Large intestine (tissue), 3 donors: ENCODE data around the gene SERPINA9. TPM values are rescaled to one million over a fixed set of nuclear protein-coding genes. Genes with fewer than 3 reads are reported as not detected.

Experiments used
- DNase-seq, 2 donors: peaks; one replicate each; pipeline versions ENCODE4 v3.0.0 to v3.0.0-alpha.2; 2013
- H3K27ac ChIP-seq: one replicate; pipeline ENCODE4 v1.5.1; 2013; ENCODE audit warnings: low read length
- H3K27me3 ChIP-seq: 2 replicates; pipeline ENCODE4 v1.6.1; 2013; ENCODE audit warnings: low read length; ENCODE audit not compliant: control insufficient read depth, insufficient read depth
- H3K36me3 ChIP-seq: 2 replicates; pipeline ENCODE4 v1.6.1; 2013; ENCODE audit warnings: low read length; ENCODE audit not compliant: control insufficient read depth, insufficient read depth
- H3K4me1 ChIP-seq: one replicate; pipeline ENCODE4 v1.6.1; 2013; ENCODE audit warnings: low read length; ENCODE audit not compliant: control insufficient read depth, insufficient read depth
- H3K4me3 ChIP-seq: one replicate; pipeline ENCODE4 v1.5.1; 2013; ENCODE audit warnings: low read length
- H3K9me3 ChIP-seq: one replicate; pipeline ENCODE4 v1.6.1; 2013; ENCODE audit warnings: mild to moderate bottlenecking, low read depth, low read length, moderate library complexity; ENCODE audit not compliant: control insufficient read depth
- WGBS: methylation state at CpG from one replicate; pipeline ENCODE4 v1.1.5; 2013; ENCODE audit warnings: low lambda C conversion rate; ENCODE audit not compliant: insufficient coverage; 5-methylcytosine and 5-hydroxymethylcytosine counted together
- polyA plus RNA-seq: library from polyadenylated mRNA; unstranded; fragments of 120-200 nt; gene quantifications from one replicate; pipeline ENCODE4 v1.2.1, GENCODE V29; 2013

Gene SERPINA9
- polyA plus RNA-seq, 1 donor: not detected

DNA sequence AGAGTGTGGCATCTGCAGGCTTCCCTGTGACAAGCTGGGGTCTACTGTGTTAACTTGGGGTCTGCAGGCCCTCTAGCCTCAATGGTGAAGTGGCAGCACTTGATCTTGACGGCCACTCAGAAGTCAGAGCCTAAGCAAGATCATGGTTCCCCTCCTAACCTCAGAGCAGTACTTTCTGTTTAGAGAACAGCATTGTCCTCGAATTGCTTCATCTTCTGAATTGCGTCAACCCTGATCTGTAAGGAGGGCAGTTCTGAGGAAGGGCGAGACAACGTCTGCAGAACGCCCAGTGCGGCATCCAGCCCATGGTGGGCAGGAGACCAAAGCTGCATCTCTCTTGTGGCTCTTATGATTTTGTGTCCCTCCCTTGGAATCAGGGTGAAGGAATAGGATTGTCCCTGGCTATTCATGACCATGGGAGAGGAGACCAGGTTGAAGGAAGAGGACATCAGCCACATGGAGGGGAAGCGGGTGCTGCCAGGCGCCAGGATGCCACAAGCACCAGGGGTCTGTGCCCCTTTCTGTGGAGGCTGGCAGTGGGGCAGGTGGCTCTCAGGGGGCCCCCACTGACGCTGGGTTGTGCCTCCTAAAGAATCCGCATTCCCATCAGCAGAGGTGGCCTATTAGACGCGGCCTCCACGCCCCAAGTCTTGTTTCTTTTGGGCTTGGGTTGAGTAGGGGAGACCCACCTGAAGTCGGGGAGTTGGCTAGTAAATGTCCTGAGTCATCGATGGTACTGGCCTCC, 2.2 kb downstream of the SERPINA9 start:
- Histone ChIP-seq H3K9me3 (peaks cover 6% of the 10 kb centered on the region), H3K36me3 (no peaks in the 10 kb centered on the region), H3K4me3 (no peak overlapping the region), H3K4me1 (no peaks in the 10 kb centered on the region), H3K27ac (no peak overlapping the region), H3K27me3 (no peaks in the 10 kb centered on the region)
- no peak for DNase-seq
- no CpG with 5 or more reads among the region's 16 CpGs for WGBS

DNA sequence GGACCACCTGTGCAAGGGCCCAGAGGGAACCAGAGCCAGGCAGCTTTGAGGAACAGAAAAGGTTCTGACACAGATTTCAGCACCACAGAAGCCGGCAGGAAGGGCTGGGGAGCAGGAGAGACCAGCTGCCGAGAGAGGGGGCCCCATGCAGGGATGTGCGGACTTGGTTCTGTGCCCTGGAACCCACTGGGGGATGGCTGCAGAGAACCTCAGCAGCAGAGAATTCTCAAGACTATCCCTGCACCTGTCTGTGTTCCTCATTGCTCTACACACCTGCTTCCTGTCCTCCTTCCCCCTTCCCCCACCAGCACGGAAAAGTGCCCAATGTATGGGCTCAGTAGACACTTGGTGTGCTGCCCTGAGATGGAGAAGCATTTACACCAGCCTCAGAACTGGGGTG, 3.2 kb downstream of the SERPINA9 start:
- H3K4me3 ChIP-seq: no peak overlapping the region
- no peaks in the 10 kb centered on the region for H3K4me1 ChIP-seq
- H3K27ac ChIP-seq: no peak overlapping the region
- H3K27me3 ChIP-seq: no peaks in the 10 kb centered on the region
- H3K9me3 ChIP-seq: no peaks in the 10 kb centered on the region
- H3K36me3 ChIP-seq: no peaks in the 10 kb centered on the region
- WGBS: no CpG with 5 or more reads among the region's 4 CpGs
- DNase-seq: no peak

DNA sequence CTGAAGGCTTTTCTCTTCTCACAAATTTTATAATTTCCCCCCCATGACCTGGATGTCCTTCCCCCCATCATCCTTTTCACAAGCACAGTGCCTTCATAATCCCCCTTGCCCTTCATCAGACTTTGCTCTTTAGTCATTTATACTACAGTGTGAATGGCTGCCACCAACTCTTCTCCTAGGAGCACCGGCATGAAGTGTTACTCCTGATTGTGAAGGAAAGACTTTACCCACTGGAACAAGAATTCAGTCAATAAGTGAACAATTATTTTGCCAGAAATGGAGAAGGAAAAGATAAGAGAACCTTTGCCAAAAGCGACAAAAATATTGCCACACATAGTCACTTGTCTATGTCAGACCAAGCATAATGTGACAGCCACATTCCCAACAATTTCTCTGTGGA, 5.0 kb downstream of the SERPINA9 start:
- Histone ChIP-seq H3K27me3 (no peaks in the 10 kb centered on the region), H3K4me1 (no peaks in the 10 kb centered on the region), H3K4me3 (no peak overlapping the region), H3K36me3 (no peaks in the 10 kb centered on the region), H3K9me3 (no peaks in the 10 kb centered on the region), H3K27ac (no peak overlapping the region)
- 100% methylated on average over 1 of the region's 2 CpGs for WGBS
- no peak for DNase-seq

DNA sequence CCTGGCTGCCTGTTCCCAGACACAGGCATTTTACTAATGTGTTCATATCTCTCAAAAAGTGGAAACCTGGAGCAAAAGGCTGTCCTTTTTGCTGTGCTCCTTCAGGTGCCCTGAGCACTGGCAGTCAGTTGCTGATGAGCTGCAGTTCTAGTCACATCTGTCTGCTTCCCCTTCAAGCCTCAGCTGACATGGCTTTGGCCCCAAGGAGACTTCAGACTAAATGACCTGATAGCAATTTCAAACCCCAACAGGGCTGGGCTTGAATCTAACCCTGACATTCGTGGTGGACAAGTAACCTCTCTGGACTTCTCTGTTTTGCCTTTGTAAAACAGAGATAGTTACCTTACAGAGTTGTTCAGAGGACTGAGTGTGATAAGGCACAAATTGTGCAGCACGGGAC, 5.7 kb downstream of the SERPINA9 start:
- Histone ChIP-seq H3K27me3 (no peaks in the 10 kb centered on the region), H3K4me3 (no peak overlapping the region), H3K36me3 (no peaks in the 10 kb centered on the region), H3K4me1 (no peaks in the 10 kb centered on the region), H3K27ac (no peak overlapping the region), H3K9me3 (no peaks in the 10 kb centered on the region)
- no CpG with 5 or more reads among the region's 2 CpGs for WGBS
- DNase-seq: no peak

DNA sequence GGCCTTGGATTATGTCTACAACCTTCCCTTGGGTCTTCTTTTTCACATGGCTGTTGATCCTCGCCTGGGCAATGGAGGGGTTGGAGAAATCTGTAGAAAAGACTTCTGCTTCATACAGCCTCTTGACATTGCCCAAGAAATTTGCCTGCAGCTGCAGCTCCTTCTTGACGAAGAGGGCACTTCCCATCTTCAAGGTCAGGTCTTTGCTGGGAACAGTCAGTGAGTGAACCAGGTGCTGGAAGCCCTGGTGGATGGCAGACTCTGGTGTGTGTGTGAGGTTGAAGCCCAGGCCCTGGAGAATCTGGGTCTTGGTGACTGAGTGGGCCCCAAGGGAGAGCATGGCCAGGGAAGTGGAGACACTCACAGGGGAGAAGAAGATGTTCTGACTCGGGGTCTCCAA, 6.7 kb downstream of the SERPINA9 start:
- no peaks in the 10 kb centered on the region for H3K4me1 ChIP-seq
- no peaks in the 10 kb centered on the region for H3K36me3 ChIP-seq
- DNase-seq: no peak
- H3K9me3 ChIP-seq: peaks cover 1% of the 10 kb centered on the region
- WGBS: no CpG with 5 or more reads among the region's 3 CpGs
- no peak overlapping the region for H3K4me3 ChIP-seq
- H3K27me3 ChIP-seq: no peaks in the 10 kb centered on the region
- H3K27ac ChIP-seq: no peak overlapping the region

DNA sequence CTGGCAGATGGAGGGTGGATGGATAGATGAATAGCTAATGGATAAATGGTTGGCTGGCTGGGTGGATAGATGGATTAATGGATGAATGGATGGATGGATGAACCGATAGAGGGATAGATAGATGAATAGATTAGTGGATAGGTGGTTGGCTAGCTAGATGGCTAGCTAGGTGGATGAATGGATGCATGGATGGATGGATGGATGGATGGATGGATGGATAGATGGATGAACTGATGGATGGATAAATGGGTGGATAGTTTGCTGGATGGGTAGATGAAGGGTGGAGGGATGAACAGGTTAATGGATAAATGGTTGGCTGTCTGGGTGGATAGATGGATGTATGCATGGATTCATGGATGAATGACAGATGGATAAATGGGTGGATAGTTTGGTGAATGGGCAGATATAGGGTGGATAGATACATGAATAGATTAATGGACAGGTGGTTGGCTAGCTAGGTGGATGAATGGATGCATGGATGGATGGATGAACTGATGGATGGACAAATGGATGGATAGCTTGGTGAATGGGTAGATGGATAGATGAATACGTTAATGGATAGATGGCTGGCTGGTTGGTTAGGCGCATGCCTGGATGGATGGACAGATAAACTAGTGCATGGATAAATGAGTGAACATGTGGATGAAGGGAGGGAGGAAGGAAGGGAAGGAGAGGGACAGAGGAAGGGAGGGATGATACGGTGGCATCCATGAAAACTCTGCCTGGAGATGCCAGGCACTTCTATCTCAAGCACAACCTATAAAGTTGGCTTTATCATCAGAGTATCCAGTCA, 8.1 kb downstream of the SERPINA9 start:
- 95% methylated on average over 3 of the region's 4 CpGs for WGBS
- Histone ChIP-seq H3K4me3 (no peak overlapping the region), H3K27me3 (no peaks in the 10 kb centered on the region), H3K9me3 (peaks cover 5% of the 10 kb centered on the region), H3K36me3 (no peaks in the 10 kb centered on the region), H3K27ac (no peak overlapping the region), H3K4me1 (no peaks in the 10 kb centered on the region)
- no peak for DNase-seq

DNA sequence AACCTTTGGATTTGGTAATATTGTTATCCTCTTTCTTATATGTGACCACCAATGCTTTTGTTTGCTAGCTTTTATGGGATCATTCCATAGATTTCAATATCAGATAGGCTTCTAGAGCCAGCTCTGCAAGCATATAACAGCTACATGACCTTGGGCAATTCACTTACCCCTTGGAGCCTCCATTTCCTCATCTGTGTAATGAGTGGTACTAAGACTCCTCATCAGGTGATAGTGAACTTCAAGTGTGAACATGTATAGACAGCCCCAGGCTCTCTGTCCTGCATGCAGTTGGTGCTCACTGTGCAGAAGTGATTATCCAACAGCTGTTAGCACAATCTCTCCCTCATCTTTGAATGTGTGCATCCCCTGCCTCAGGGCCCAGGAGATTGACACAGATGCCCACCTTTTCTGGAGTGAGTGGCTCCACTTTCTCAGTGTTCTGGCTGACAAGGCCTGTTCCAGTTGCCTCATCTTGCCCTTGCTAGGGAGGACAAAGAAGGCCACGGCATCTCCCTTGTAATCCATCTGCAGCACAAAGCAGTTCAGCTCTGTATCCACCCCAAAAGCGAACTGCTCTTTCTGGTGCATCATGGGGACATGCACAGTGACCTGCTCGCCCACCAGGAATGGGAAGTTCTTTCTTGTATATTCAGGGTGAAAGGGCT, 9.2 kb downstream of the SERPINA9 start:
- no peak for DNase-seq
- WGBS: 100% methylated on average over 1 of the region's 3 CpGs
- Histone ChIP-seq H3K9me3 (peaks cover 5% of the 10 kb centered on the region), H3K4me3 (no peak overlapping the region), H3K27me3 (no peaks in the 10 kb centered on the region), H3K36me3 (no peaks in the 10 kb centered on the region), H3K4me1 (no peaks in the 10 kb centered on the region), H3K27ac (no peak overlapping the region)

DNA sequence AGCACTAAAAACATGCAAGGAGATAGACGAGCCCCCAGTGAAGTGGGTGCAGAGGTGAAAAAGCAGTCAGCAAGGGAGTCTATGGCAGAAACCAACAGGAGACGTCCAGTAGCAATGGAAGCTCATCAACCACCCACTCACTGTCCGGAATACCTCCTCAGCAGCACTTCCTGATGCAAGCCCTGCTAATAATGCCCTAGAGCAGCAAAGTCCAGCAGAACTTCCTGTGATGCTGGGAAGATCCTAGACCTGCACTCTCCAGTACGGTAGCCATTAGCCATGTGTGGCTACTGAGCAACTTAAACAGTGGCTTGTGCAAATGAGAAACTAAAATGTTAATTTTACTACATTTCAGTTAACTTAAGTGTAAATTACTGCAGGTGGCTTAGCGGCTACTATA, 11.0 kb downstream of the SERPINA9 start:
- H3K27ac ChIP-seq: no peak overlapping the region
- H3K4me1 ChIP-seq: no peaks in the 10 kb centered on the region
- no peaks in the 10 kb centered on the region for H3K27me3 ChIP-seq
- H3K4me3 ChIP-seq: no peak overlapping the region
- peaks cover 5% of the 10 kb centered on the region for H3K9me3 ChIP-seq
- no peaks in the 10 kb centered on the region for H3K36me3 ChIP-seq
- no peak for DNase-seq
- 100% methylated on average over 1 of the region's 5 CpGs for WGBS

DNA sequence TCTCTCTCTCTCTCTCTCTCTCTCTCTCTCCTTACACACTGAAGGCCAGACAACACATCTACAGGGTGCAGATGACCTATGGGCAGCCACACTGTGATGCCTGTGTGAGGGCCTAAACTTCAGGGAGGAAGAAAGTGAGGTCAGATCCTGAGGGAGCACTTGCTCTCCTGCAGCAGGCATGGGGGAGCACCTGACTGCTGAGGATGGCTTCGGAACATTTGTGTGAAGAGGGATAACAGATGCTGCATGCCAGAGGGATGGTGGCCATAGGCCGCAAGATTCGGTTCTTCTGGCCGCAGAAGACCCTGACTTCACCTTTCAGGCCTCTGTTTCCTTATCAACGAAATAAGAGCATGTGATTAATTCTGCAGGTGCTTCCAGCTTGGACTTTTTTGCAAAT, 11.7 kb downstream of the SERPINA9 start:
- Histone ChIP-seq H3K27ac (no peak overlapping the region), H3K36me3 (no peaks in the 10 kb centered on the region), H3K9me3 (peaks cover 5% of the 10 kb centered on the region), H3K4me1 (no peaks in the 10 kb centered on the region), H3K27me3 (no peaks in the 10 kb centered on the region), H3K4me3 (no peak overlapping the region)
- 67% methylated on average over 1 of the region's 5 CpGs for WGBS
- DNase-seq: no peak

DNA sequence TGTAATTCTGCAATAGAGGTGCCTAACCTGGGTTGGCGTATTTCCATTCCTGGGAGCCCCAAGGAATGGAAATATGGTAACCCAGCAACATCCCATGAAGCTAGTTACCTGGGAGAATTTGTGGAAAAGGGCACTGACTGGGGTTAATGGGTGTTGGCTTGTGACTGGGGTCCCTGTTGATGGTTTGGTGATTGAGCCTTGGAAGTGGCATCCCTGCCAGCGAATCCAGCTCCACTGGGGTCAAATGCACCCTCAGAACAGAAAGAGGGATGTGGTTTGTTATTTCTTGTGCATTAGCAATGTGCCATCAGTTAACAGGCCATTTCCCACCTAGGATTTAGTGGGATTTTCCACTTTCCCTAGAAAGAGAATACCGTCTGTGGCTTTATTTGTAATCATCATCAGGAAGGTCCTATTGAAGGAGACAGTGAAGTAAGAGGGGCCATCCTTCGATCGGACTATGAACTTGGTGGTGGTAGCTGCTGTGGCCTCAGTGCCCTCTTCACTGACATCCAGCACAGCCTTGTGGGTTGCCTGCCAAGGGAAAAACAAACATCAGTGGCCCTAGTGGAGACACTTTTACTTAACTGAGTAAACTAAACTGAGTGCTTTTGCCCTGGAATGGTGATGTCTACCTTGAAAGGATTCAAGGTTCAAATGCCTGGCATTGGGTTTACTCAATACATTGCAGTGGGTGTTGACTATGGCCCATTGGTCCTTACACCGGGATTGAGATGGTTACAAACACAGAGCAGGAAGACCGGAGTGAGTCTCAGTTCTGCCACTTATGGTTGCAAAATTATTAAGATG, 13.0 kb downstream of the SERPINA9 start:
- WGBS: 100% methylated on average over 1 of the region's 7 CpGs
- no peaks in the 10 kb centered on the region for H3K4me1 ChIP-seq
- no peaks in the 10 kb centered on the region for H3K27me3 ChIP-seq
- peaks cover 8% of the 10 kb centered on the region for H3K9me3 ChIP-seq
- H3K36me3 ChIP-seq: no peaks in the 10 kb centered on the region
- H3K27ac ChIP-seq: no peak overlapping the region
- no peak for DNase-seq
- no peak overlapping the region for H3K4me3 ChIP-seq
